ENCODE results near the gene ODAD2. TPM values are rescaled to one million over a fixed set of nuclear protein-coding genes. Genes with fewer than 3 reads are reported as not detected.
A peak's percentile ranks its signal among the peaks of the same experiment; 100 is the strongest.

The ODAD2 gene
- total RNA-seq, 1 donor = 0.72 TPM

DNA sequence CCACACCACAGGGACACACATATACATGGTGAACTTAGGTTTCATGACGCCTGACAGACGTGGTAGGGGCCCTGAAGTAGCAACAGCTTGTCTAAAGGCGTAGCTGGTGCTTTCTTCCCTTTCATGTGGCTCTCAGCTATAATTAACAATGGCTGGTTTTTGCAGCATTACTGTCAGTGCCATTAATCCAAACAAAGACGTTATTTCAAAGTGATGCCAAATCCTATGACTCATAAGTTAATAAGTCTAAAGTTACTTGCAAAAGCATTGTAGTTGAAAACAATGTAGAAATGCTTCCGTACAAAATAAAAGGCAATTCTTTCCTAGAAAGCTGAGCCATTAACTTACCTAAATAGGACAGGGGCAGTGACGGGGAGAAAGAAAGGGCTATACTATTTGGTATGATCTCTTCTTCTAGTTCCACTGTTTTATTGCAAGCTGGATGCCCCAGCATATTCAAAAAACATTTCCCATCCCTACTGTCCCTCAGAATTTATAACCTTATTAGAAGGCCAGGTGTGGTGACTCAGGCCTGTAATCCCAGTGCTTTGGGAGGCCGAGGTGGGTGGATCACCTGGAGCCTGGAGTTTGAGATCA lies 105.4 kb downstream of the ODAD2 start:
- no peak overlapping the region for H3K27ac ChIP-seq (ENCODE audit: low read depth, low read length)
- H3K36me3 ChIP-seq (ENCODE audit: insufficient read depth, low read length) = no peaks in the 10 kb centered on the region
- no peak overlapping the region for H3K4me2 ChIP-seq (ENCODE audit: insufficient read depth, low read length)
- TF ChIP-seq, protein P1, sequence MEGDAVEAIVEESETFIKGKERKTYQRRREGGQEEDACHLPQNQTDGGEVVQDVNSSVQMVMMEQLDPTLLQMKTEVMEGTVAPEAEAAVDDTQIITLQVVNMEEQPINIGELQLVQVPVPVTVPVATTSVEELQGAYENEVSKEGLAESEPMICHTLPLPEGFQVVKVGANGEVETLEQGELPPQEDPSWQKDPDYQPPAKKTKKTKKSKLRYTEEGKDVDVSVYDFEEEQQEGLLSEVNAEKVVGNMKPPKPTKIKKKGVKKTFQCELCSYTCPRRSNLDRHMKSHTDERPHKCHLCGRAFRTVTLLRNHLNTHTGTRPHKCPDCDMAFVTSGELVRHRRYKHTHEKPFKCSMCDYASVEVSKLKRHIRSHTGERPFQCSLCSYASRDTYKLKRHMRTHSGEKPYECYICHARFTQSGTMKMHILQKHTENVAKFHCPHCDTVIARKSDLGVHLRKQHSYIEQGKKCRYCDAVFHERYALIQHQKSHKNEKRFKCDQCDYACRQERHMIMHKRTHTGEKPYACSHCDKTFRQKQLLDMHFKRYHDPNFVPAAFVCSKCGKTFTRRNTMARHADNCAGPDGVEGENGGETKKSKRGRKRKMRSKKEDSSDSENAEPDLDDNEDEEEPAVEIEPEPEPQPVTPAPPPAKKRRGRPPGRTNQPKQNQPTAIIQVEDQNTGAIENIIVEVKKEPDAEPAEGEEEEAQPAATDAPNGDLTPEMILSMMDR (IDR thresholded peaks at IDR 0.05; ENCODE audit: extremely low read depth, low read depth, low read length) = no peak
- no peaks in the 10 kb centered on the region for H3K4me1 ChIP-seq (ENCODE audit: insufficient read depth, low read length)
- no peak for DNase-seq (ENCODE audit: insufficient read length, low spot score, missing footprints)
- no peak overlapping the region for H3K4me3 ChIP-seq (ENCODE audit: insufficient read depth, low read length)
- H3K27me3 ChIP-seq (ENCODE audit: insufficient read depth, low read length) = no peaks in the 10 kb centered on the region
- H3K9me3 ChIP-seq (ENCODE audit: low read depth, low read length) = no peaks in the 10 kb centered on the region
- H4K20me1 ChIP-seq (ENCODE audit: insufficient read depth, low read length) = no peaks in the 10 kb centered on the region
- no peaks in the 10 kb centered on the region for H3K79me2 ChIP-seq (ENCODE audit: insufficient read depth, low read length)
- no peak overlapping the region for H2AFZ ChIP-seq (ENCODE audit: low read length)

DNA sequence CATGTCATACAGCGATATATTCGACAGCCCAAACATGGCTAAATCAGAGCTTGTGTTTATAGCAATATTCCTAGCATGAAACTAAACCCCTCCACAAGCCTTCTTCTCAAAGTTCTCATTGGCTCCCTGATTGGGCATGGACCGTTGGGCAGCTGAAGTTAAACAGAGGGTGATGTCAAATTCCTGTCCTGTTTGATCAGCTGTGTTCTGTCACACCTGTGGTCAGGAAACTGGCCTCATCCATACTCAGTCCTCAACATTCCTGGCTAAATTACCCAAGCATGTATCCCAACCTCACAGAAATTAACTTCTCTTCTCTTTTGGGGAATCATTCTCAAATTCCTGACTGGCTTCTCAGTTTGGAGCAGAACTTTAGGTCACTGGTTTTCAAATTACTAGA lies 107.9 kb downstream of the ODAD2 start:
- Histone ChIP-seq H3K27ac (ENCODE audit: low read depth, low read length) (no peak overlapping the region), H3K4me3 (ENCODE audit: insufficient read depth, low read length) (no peak overlapping the region), H3K27me3 (ENCODE audit: insufficient read depth, low read length) (no peaks in the 10 kb centered on the region), H3K9me3 (ENCODE audit: low read depth, low read length) (no peaks in the 10 kb centered on the region), H4K20me1 (ENCODE audit: insufficient read depth, low read length) (no peaks in the 10 kb centered on the region), H2AFZ (ENCODE audit: low read length) (no peak overlapping the region), H3K36me3 (ENCODE audit: insufficient read depth, low read length) (no peaks in the 10 kb centered on the region), H3K4me1 (ENCODE audit: insufficient read depth, low read length) (no peaks in the 10 kb centered on the region), H3K79me2 (ENCODE audit: insufficient read depth, low read length) (no peaks in the 10 kb centered on the region), H3K4me2 (ENCODE audit: insufficient read depth, low read length) (no peak overlapping the region)
- no peak for DNase-seq (ENCODE audit: insufficient read length, low spot score, missing footprints)
- TF ChIP-seq, protein P1 (IDR thresholded peaks at IDR 0.05; ENCODE audit: extremely low read depth, low read depth, low read length) = no peak

DNA sequence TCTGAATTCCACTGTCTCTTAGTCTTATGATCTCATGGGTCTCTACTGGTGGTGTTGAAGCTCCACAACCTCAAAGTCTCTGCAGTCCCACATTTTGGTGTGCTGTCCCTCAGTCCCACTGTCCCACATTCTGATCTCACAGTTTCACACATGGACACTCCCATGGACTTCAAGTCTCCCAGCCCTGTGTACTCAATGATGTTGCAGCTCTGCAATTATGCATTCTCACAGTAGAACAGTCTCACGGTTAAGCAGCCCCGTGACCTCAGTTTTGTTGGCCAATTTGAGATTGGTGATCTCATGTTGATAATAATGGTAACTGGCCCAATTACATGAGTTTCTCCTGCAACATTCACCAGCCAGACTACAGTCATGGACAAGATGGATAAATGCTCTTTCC lies 109.4 kb downstream of the ODAD2 start:
- TF ChIP-seq, protein P1 (IDR thresholded peaks at IDR 0.05; ENCODE audit: extremely low read depth, low read depth, low read length) = no peak
- H3K9me3 ChIP-seq (ENCODE audit: low read depth, low read length) = no peaks in the 10 kb centered on the region
- H3K4me1 ChIP-seq (ENCODE audit: insufficient read depth, low read length) = no peaks in the 10 kb centered on the region
- no peak overlapping the region for H3K4me3 ChIP-seq (ENCODE audit: insufficient read depth, low read length)
- no peaks in the 10 kb centered on the region for H3K79me2 ChIP-seq (ENCODE audit: insufficient read depth, low read length)
- no peak overlapping the region for H3K4me2 ChIP-seq (ENCODE audit: insufficient read depth, low read length)
- DNase-seq (ENCODE audit: insufficient read length, low spot score, missing footprints) = no peak
- H3K27me3 ChIP-seq (ENCODE audit: insufficient read depth, low read length) = no peaks in the 10 kb centered on the region
- H4K20me1 ChIP-seq (ENCODE audit: insufficient read depth, low read length) = no peaks in the 10 kb centered on the region
- no peak overlapping the region for H2AFZ ChIP-seq (ENCODE audit: low read length)
- H3K36me3 ChIP-seq (ENCODE audit: insufficient read depth, low read length) = no peaks in the 10 kb centered on the region
- H3K27ac ChIP-seq (ENCODE audit: low read depth, low read length) = no peak overlapping the region

DNA sequence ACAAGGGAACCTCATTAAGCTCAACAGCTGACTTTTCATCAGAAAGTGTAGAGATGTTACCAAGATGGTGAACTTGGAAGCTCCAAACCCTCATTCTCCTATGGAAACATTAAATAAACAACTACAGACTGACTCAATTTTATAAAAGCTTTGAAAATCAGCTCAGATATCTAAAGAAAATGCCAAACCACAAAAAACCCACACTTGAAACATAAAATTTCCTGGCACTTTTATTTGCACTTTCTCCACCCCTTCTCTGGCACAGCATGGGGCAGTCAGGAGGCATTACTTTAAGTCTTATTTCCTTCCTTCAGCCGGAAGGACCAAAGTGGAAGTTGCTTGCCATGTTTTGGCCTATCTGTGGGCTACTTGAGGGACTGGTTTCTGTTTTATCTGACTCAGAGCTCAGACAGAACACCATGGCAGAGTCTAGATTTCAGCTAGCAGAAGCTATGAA lies 114.7 kb downstream of the ODAD2 start:
- Histone ChIP-seq H3K27me3 (ENCODE audit: insufficient read depth, low read length) (no peaks in the 10 kb centered on the region), H3K79me2 (ENCODE audit: insufficient read depth, low read length) (no peaks in the 10 kb centered on the region), H3K4me2 (ENCODE audit: insufficient read depth, low read length) (no peak overlapping the region), H2AFZ (ENCODE audit: low read length) (peak overlapping the region; percentile 28), H3K4me3 (ENCODE audit: insufficient read depth, low read length) (no peak overlapping the region), H3K4me1 (ENCODE audit: insufficient read depth, low read length) (no peaks in the 10 kb centered on the region), H3K9me3 (ENCODE audit: low read depth, low read length) (no peaks in the 10 kb centered on the region), H4K20me1 (ENCODE audit: insufficient read depth, low read length) (no peaks in the 10 kb centered on the region), H3K27ac (ENCODE audit: low read depth, low read length) (no peak overlapping the region), H3K36me3 (ENCODE audit: insufficient read depth, low read length) (no peaks in the 10 kb centered on the region)
- DNase-seq (ENCODE audit: insufficient read length, low spot score, missing footprints) = no peak
- TF ChIP-seq, protein P1 (IDR thresholded peaks at IDR 0.05; ENCODE audit: extremely low read depth, low read depth, low read length) = no peak
